ENCODE data around the gene DMXL2.
A peak's percentile ranks its signal among the peaks of the same experiment; 100 is the strongest.
"Not testable (repeated sequence)": the region's sequence is repeated elsewhere in the genome, so short reads cannot be mapped to it uniquely, and the experiment has no call there.

Gene DMXL2

GRCh38 chr15:51613951-51614350 is 8.6 kb downstream of the DMXL2 start:
- no peaks in the 10 kb centered on the region for H3K27me3 ChIP-seq (replicated peaks in 2 of 5; ENCODE audit: control insufficient read depth in 4 of 5, insufficient read depth in 5 of 5, low read length in 4 of 5)
- CTCF ChIA-PET = no interaction called here
- no peak overlapping the region for H3K27ac ChIP-seq (ENCODE audit: insufficient read depth in 1 of 2, low read depth in 1 of 2, low read length in 2 of 2, poor library complexity in 1 of 2, severe bottlenecking in 2 of 2)
- H3K9me3 ChIP-seq (ENCODE audit: control extremely low read depth in 1 of 5, control insufficient read depth in 4 of 5, insufficient read depth in 2 of 5, low read depth in 1 of 5, low read length in 4 of 5) = peaks cover 0 to 7% (median 4%) of the 10 kb centered on the region in 5 experiments
- H3K4me1 ChIP-seq (ENCODE audit: control extremely low read depth in 1 of 4, control insufficient read depth in 4 of 4, insufficient read depth in 4 of 4, low read length in 3 of 4) = no peaks in the 10 kb centered on the region
- 90% methylated on average over 2 of the region's 3 CpGs for WGBS (ENCODE audit: insufficient coverage)
- DNase-seq = no peak
- H3K4me3 ChIP-seq (ENCODE audit: control insufficient read depth in 1 of 7, extremely low read depth in 1 of 7, insufficient read depth in 4 of 7, low read depth in 2 of 7, low read length in 6 of 7) = no peak overlapping the region
- H3K36me3 ChIP-seq (ENCODE audit: control insufficient read depth in 4 of 4, insufficient read depth in 4 of 4, low read length in 3 of 4) = no peaks in the 10 kb centered on the region
- POLR2A ChIA-PET = no interaction called here

DNA sequence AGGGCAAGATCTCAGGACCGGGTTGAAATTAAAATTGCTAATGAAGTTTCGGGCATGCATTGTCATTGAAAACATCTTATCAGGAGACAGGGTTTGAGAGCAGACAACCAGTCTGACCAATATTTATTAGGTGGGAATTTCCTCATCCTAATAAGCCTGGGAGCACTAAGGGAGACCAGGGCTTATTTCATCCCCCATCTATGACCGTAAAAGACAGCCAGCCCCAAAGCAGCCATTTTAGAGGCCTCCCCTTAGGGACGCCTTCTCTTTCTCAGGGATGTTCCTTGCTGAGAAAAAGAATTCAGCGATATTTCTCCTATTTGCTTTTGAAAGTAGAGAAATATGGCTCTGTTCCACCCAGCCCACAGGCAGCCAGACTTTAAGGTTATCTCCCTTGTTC is 9.9 kb downstream of the DMXL2 start:
- DNase-seq; H3K4me3 ChIP-seq (ENCODE audit: control insufficient read depth in 1 of 7, extremely low read depth in 1 of 7, insufficient read depth in 4 of 7, low read depth in 2 of 7, low read length in 6 of 7); H3K27me3 ChIP-seq (replicated peaks in 2 of 5; ENCODE audit: control insufficient read depth in 4 of 5, insufficient read depth in 5 of 5, low read length in 4 of 5); H3K36me3 ChIP-seq (ENCODE audit: control insufficient read depth in 4 of 4, insufficient read depth in 4 of 4, low read length in 3 of 4); POLR2A ChIA-PET; CTCF ChIA-PET; H3K27ac ChIP-seq (ENCODE audit: insufficient read depth in 1 of 2, low read depth in 1 of 2, low read length in 2 of 2, poor library complexity in 1 of 2, severe bottlenecking in 2 of 2); H3K4me1 ChIP-seq (ENCODE audit: control extremely low read depth in 1 of 4, control insufficient read depth in 4 of 4, insufficient read depth in 4 of 4, low read length in 3 of 4); H3K9me3 ChIP-seq (ENCODE audit: control extremely low read depth in 1 of 5, control insufficient read depth in 4 of 5, insufficient read depth in 2 of 5, low read depth in 1 of 5, low read length in 4 of 5): not testable (repeated sequence)
- WGBS (ENCODE audit: insufficient coverage) = 100% methylated on average over 4 of the region's 5 CpGs

DNA sequence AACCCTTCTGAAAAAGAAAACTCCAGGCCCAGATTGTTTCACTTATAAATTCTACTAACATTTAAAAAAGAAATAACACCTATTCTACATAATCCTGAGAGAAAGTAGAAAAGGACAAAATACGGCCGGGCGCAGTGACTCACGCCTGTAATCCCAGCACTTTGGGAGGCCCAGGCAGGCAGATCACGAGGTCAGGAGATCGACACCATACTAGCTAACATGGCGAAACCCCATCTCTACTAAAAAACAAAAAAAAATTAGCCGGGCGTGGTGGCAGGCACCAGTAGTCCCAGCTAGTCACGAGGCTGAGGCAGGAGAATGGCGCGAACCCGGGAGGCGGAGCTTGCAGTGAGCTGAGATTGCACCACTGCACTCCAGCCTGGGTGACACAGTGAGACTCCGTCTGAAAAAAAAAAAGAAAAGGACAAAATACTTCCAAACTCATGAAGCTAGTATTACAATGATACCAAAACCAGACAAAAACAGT is 19.1 kb downstream of the DMXL2 start:
- POLR2A ChIA-PET; CTCF ChIA-PET; H3K27me3 ChIP-seq (replicated peaks in 2 of 5; ENCODE audit: control insufficient read depth in 4 of 5, insufficient read depth in 5 of 5, low read length in 4 of 5); H3K4me3 ChIP-seq (ENCODE audit: control insufficient read depth in 1 of 7, extremely low read depth in 1 of 7, insufficient read depth in 4 of 7, low read depth in 2 of 7, low read length in 6 of 7); H3K4me1 ChIP-seq (ENCODE audit: control extremely low read depth in 1 of 4, control insufficient read depth in 4 of 4, insufficient read depth in 4 of 4, low read length in 3 of 4); DNase-seq; H3K9me3 ChIP-seq (ENCODE audit: control extremely low read depth in 1 of 5, control insufficient read depth in 4 of 5, insufficient read depth in 2 of 5, low read depth in 1 of 5, low read length in 4 of 5); H3K36me3 ChIP-seq (ENCODE audit: control insufficient read depth in 4 of 4, insufficient read depth in 4 of 4, low read length in 3 of 4): not testable (repeated sequence)
- WGBS (ENCODE audit: insufficient coverage) = 97% methylated on average over 11 of the region's 15 CpGs
- H3K27ac ChIP-seq (ENCODE audit: insufficient read depth in 1 of 2, low read depth in 1 of 2, low read length in 2 of 2, poor library complexity in 1 of 2, severe bottlenecking in 2 of 2) = peak overlapping the region in 1 of 2 experiments; percentile 49

GRCh38 chr15:51603002-51603401 is 19.6 kb downstream of the DMXL2 start:
- H3K36me3 ChIP-seq (ENCODE audit: control insufficient read depth in 4 of 4, insufficient read depth in 4 of 4, low read length in 3 of 4) = peaks cover 0 to 2% (median 0%) of the 10 kb centered on the region in 4 experiments
- H3K27me3 ChIP-seq (replicated peaks in 2 of 5; ENCODE audit: control insufficient read depth in 4 of 5, insufficient read depth in 5 of 5, low read length in 4 of 5) = no peaks in the 10 kb centered on the region
- no peaks in the 10 kb centered on the region for H3K9me3 ChIP-seq (ENCODE audit: control extremely low read depth in 1 of 5, control insufficient read depth in 4 of 5, insufficient read depth in 2 of 5, low read depth in 1 of 5, low read length in 4 of 5)
- no peak for DNase-seq
- H3K4me1 ChIP-seq (ENCODE audit: control extremely low read depth in 1 of 4, control insufficient read depth in 4 of 4, insufficient read depth in 4 of 4, low read length in 3 of 4) = peaks cover 0 to 5% (median 0%) of the 10 kb centered on the region in 4 experiments
- peak overlapping the region in 1 of 2 experiments; percentile 49 for H3K27ac ChIP-seq (ENCODE audit: insufficient read depth in 1 of 2, low read depth in 1 of 2, low read length in 2 of 2, poor library complexity in 1 of 2, severe bottlenecking in 2 of 2)
- WGBS (ENCODE audit: insufficient coverage) = 100% methylated on average over 1 of the region's 2 CpGs
- ChIA-PET CTCF (no interaction called here), POLR2A (no interaction called here)
- H3K4me3 ChIP-seq (ENCODE audit: control insufficient read depth in 1 of 7, extremely low read depth in 1 of 7, insufficient read depth in 4 of 7, low read depth in 2 of 7, low read length in 6 of 7) = no peak overlapping the region

- peak overlapping the region in 1 of 2 experiments; percentile 16 for H3K27ac ChIP-seq (ENCODE audit: insufficient read depth in 1 of 2, low read depth in 1 of 2, low read length in 2 of 2, poor library complexity in 1 of 2, severe bottlenecking in 2 of 2)
- H3K36me3 ChIP-seq (ENCODE audit: control insufficient read depth in 4 of 4, insufficient read depth in 4 of 4, low read length in 3 of 4) = peaks cover 0 to 2% (median 0%) of the 10 kb centered on the region in 4 experiments
- CTCF ChIA-PET = no interaction called here
- H3K4me3 ChIP-seq (ENCODE audit: control insufficient read depth in 1 of 7, extremely low read depth in 1 of 7, insufficient read depth in 4 of 7, low read depth in 2 of 7, low read length in 6 of 7) = no peak overlapping the region
- peaks cover 0 to 5% (median 0%) of the 10 kb centered on the region in 4 experiments for H3K4me1 ChIP-seq (ENCODE audit: control extremely low read depth in 1 of 4, control insufficient read depth in 4 of 4, insufficient read depth in 4 of 4, low read length in 3 of 4)
- 73% methylated on average over 3 of the region's 3 CpGs for WGBS (ENCODE audit: insufficient coverage)
- no peak for DNase-seq
- POLR2A ChIA-PET = no interaction called here
- no peaks in the 10 kb centered on the region for H3K9me3 ChIP-seq (ENCODE audit: control extremely low read depth in 1 of 5, control insufficient read depth in 4 of 5, insufficient read depth in 2 of 5, low read depth in 1 of 5, low read length in 4 of 5)
- no peaks in the 10 kb centered on the region for H3K27me3 ChIP-seq (replicated peaks in 2 of 5; ENCODE audit: control insufficient read depth in 4 of 5, insufficient read depth in 5 of 5, low read length in 4 of 5)
Observed at GRCh38 chr15:51602484-51602883, 20.1 kb downstream of the DMXL2 start.

DNA sequence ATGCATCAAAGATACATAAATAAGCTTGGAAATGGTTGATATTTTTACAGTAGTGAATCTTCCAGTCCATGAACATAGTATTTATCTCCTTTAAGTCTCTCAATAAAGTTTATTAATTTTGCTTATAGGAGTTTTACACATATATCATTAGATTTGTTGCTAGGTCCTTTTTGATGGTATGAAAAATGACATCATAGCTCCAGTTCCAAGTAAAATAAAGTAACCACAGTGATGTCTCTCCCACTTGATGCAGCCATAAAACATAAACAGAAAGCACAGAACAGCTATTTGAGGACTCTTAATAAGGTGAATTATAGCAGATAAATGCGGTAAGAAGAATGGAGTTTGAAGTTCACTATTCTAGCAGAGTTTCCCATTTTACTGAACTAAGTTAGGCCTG is 20.8 kb downstream of the DMXL2 start:
- Histone ChIP-seq H3K27ac (ENCODE audit: insufficient read depth in 1 of 2, low read depth in 1 of 2, low read length in 2 of 2, poor library complexity in 1 of 2, severe bottlenecking in 2 of 2) (no peak overlapping the region), H3K9me3 (ENCODE audit: control extremely low read depth in 1 of 5, control insufficient read depth in 4 of 5, insufficient read depth in 2 of 5, low read depth in 1 of 5, low read length in 4 of 5) (no peaks in the 10 kb centered on the region), H3K36me3 (ENCODE audit: control insufficient read depth in 4 of 4, insufficient read depth in 4 of 4, low read length in 3 of 4) (peaks cover 0 to 2% (median 0%) of the 10 kb centered on the region in 4 experiments), H3K4me3 (ENCODE audit: control insufficient read depth in 1 of 7, extremely low read depth in 1 of 7, insufficient read depth in 4 of 7, low read depth in 2 of 7, low read length in 6 of 7) (no peak overlapping the region), H3K27me3 (replicated peaks in 2 of 5; ENCODE audit: control insufficient read depth in 4 of 5, insufficient read depth in 5 of 5, low read length in 4 of 5) (no peaks in the 10 kb centered on the region), H3K4me1 (ENCODE audit: control extremely low read depth in 1 of 4, control insufficient read depth in 4 of 4, insufficient read depth in 4 of 4, low read length in 3 of 4) (peaks cover 0 to 5% (median 0%) of the 10 kb centered on the region in 4 experiments)
- WGBS (ENCODE audit: insufficient coverage) = no CpG with 5 or more reads among the region's 1 CpG
- CTCF ChIA-PET = no interaction called here
- DNase-seq = no peak
- POLR2A ChIA-PET = no interaction called here

GRCh38 chr15:51600114-51600513 is 22.5 kb downstream of the DMXL2 start:
- H3K9me3 ChIP-seq (ENCODE audit: control extremely low read depth in 1 of 5, control insufficient read depth in 4 of 5, insufficient read depth in 2 of 5, low read depth in 1 of 5, low read length in 4 of 5) = no peaks in the 10 kb centered on the region
- no peaks in the 10 kb centered on the region for H3K27me3 ChIP-seq (replicated peaks in 2 of 5; ENCODE audit: control insufficient read depth in 4 of 5, insufficient read depth in 5 of 5, low read length in 4 of 5)
- H3K27ac ChIP-seq (ENCODE audit: insufficient read depth in 1 of 2, low read depth in 1 of 2, low read length in 2 of 2, poor library complexity in 1 of 2, severe bottlenecking in 2 of 2) = no peak overlapping the region
- peaks cover 0 to 5% (median 0%) of the 10 kb centered on the region in 4 experiments for H3K4me1 ChIP-seq (ENCODE audit: control extremely low read depth in 1 of 4, control insufficient read depth in 4 of 4, insufficient read depth in 4 of 4, low read length in 3 of 4)
- H3K4me3 ChIP-seq (ENCODE audit: control insufficient read depth in 1 of 7, extremely low read depth in 1 of 7, insufficient read depth in 4 of 7, low read depth in 2 of 7, low read length in 6 of 7) = no peak overlapping the region
- DNase-seq = peak in 1 of 3 donors; percentile 44
- ChIA-PET POLR2A (no interaction called here), CTCF (no interaction called here)
- peaks cover 0 to 2% (median 0%) of the 10 kb centered on the region in 4 experiments for H3K36me3 ChIP-seq (ENCODE audit: control insufficient read depth in 4 of 4, insufficient read depth in 4 of 4, low read length in 3 of 4)
- WGBS (ENCODE audit: insufficient coverage) = 83% methylated on average over 1 of the region's 1 CpG
